Effector memory CD8-positive, alpha-beta T cell (primary cell): ENCODE results near the gene PRDM1.
A peak's percentile ranks its signal among the peaks of the same experiment; 100 is the strongest.

Source experiments
- ATAC-seq: fragments of 150-1000 bp; cut with Tn5 transposase; replicated peaks from 2 replicates; pipeline ENCODE4 v1.10.0; 2021; ENCODE audit warnings: mild to moderate bottlenecking, moderate library complexity
- DNase-seq, 3 experiments: peaks; one replicate each; pipeline ENCODE4 v3.0.0; 2021
- H3K27ac Mint-ChIP-seq, 2 donors: one replicate each; pipeline ENCODE4 v1.8.0; 2022; ENCODE audit warnings: mild to moderate bottlenecking in 2 of 2, mixed read lengths in 2 of 2, moderate library complexity in 2 of 2
- H3K27me3 Mint-ChIP-seq, 2 donors: one replicate each; pipeline ENCODE4 v1.8.0; 2022; ENCODE audit warnings: mixed read lengths in 2 of 2
- H3K36me3 Mint-ChIP-seq: one replicate; pipeline ENCODE4 v1.8.0; 2022; ENCODE audit warnings: mild to moderate bottlenecking, moderate library complexity, mixed read lengths; ENCODE audit not compliant: insufficient read depth
- H3K4me1 Mint-ChIP-seq, 2 donors: one replicate each; pipeline ENCODE4 v1.8.0; 2022; ENCODE audit warnings: low read depth in 2 of 2, mixed read lengths in 2 of 2
- H3K4me3 Mint-ChIP-seq, 2 donors: one replicate each; pipeline ENCODE4 v1.8.0; 2022; ENCODE audit warnings: mild to moderate bottlenecking in 2 of 2, mixed read lengths in 2 of 2, moderate library complexity in 2 of 2
- H3K9me3 Mint-ChIP-seq, 2 donors: one replicate each; pipeline ENCODE4 v1.8.0; 2022; ENCODE audit warnings: mixed read lengths in 2 of 2
- total RNA-seq, 9 experiments: gene quantifications; one replicate each; lab custom pipeline; 2026; lab: John Stamatoyannopoulos, UW

PRDM1 gene
- total RNA-seq, result 29.3 to 228 (median 166) reads per million in 9 experiments

GRCh38 chr6:106085984-106086813 lies at the start of gene PRDM1:
Gene PRDM1, plus strand, starts transcription at chr6:106086336. Its CDS starts 218 bp downstream, at chr6:106086554.
- peaks cover 67 to 69% of the 10 kb centered on the region in 2 donors for H3K4me1 Mint-ChIP-seq
- H3K4me3 Mint-ChIP-seq, result peak within 1 kb of the TSS; percentile 96 to 98
- ATAC-seq (peak; percentile 92), DNase-seq (peak; percentile 77 to 85 (median 84))
- H3K27ac Mint-ChIP-seq, result peak within 1 kb of the TSS; percentile 82 to 91
- H3K27me3 Mint-ChIP-seq, result no peaks in the 10 kb centered on the region
- H3K36me3 Mint-ChIP-seq, result peaks cover 6% of the 10 kb centered on the region
- H3K9me3 Mint-ChIP-seq, result no peaks in the 10 kb centered on the region

- DNase-seq (no peak), ATAC-seq (no peak)
- Mint-ChIP-seq H3K36me3 (no peaks in the 10 kb centered on the region), H3K4me1 (peaks cover 0 to 3% of the 10 kb centered on the region in 2 donors), H3K27me3 (no peaks in the 10 kb centered on the region), H3K9me3 (peaks cover 0 to 4% of the 10 kb centered on the region in 2 donors), H3K27ac (no peak overlapping the region), H3K4me3 (no peak overlapping the region)
These were observed 49.1 kb upstream of the PRDM1 start for GRCh38 chr6:106037060-106037459.

- H3K27ac Mint-ChIP-seq, result no peak overlapping the region
- DNase-seq, result no peak
- no peak overlapping the region for H3K4me3 Mint-ChIP-seq
- H3K36me3 Mint-ChIP-seq, result no peaks in the 10 kb centered on the region
- H3K9me3 Mint-ChIP-seq, result peaks cover 0 to 4% of the 10 kb centered on the region in 2 donors
- peaks cover 0 to 3% of the 10 kb centered on the region in 2 donors for H3K4me1 Mint-ChIP-seq
- no peak for ATAC-seq
- no peaks in the 10 kb centered on the region for H3K27me3 Mint-ChIP-seq
These were observed 46.1 kb upstream of the PRDM1 start for GRCh38 chr6:106039897-106040592.

- no peak overlapping the region for H3K4me3 Mint-ChIP-seq
- no peak overlapping the region for H3K27ac Mint-ChIP-seq
- H3K36me3 Mint-ChIP-seq, result no peaks in the 10 kb centered on the region
- ATAC-seq (no peak), DNase-seq (no peak)
- H3K9me3 Mint-ChIP-seq, result no peaks in the 10 kb centered on the region
- no peaks in the 10 kb centered on the region for H3K27me3 Mint-ChIP-seq
- no peaks in the 10 kb centered on the region for H3K4me1 Mint-ChIP-seq
These were observed 42.0 kb upstream of the PRDM1 start for GRCh38 chr6:106044151-106044550.

- H3K36me3 Mint-ChIP-seq, result no peaks in the 10 kb centered on the region
- H3K27ac Mint-ChIP-seq, result no peak overlapping the region
- no peaks in the 10 kb centered on the region for H3K27me3 Mint-ChIP-seq
- H3K9me3 Mint-ChIP-seq, result no peaks in the 10 kb centered on the region
- H3K4me1 Mint-ChIP-seq, result no peaks in the 10 kb centered on the region
- H3K4me3 Mint-ChIP-seq, result no peak overlapping the region
- DNase-seq (no peak), ATAC-seq (no peak)
These were observed 41.1 kb upstream of the PRDM1 start for GRCh38 chr6:106045077-106045476.

- peak overlapping the region in 1 of 2 donors; percentile 13 for H3K27ac Mint-ChIP-seq
- H3K36me3 Mint-ChIP-seq, result no peaks in the 10 kb centered on the region
- ATAC-seq (no peak), DNase-seq (no peak)
- H3K4me3 Mint-ChIP-seq, result no peak overlapping the region
- H3K4me1 Mint-ChIP-seq, result no peaks in the 10 kb centered on the region
- H3K9me3 Mint-ChIP-seq, result no peaks in the 10 kb centered on the region
- H3K27me3 Mint-ChIP-seq, result no peaks in the 10 kb centered on the region
These were observed 39.9 kb upstream of the PRDM1 start for GRCh38 chr6:106046116-106046853.

GRCh38 chr6:106046854-106047200 lies 39.3 kb upstream of the PRDM1 start:
- Mint-ChIP-seq H3K4me3 (no peak overlapping the region), H3K4me1 (no peaks in the 10 kb centered on the region), H3K9me3 (no peaks in the 10 kb centered on the region), H3K27me3 (no peaks in the 10 kb centered on the region), H3K27ac (peak overlapping the region in 1 of 2 donors; percentile 13), H3K36me3 (no peaks in the 10 kb centered on the region)
- ATAC-seq (no peak), DNase-seq (no peak)

- H3K4me1 Mint-ChIP-seq, result no peaks in the 10 kb centered on the region
- no peaks in the 10 kb centered on the region for H3K36me3 Mint-ChIP-seq
- H3K27me3 Mint-ChIP-seq, result no peaks in the 10 kb centered on the region
- ATAC-seq (no peak), DNase-seq (no peak)
- H3K9me3 Mint-ChIP-seq, result no peaks in the 10 kb centered on the region
- H3K27ac Mint-ChIP-seq, result no peak overlapping the region
- no peak overlapping the region for H3K4me3 Mint-ChIP-seq
These were observed 37.8 kb upstream of the PRDM1 start for GRCh38 chr6:106048336-106048735.

- Mint-ChIP-seq H3K27me3 (no peaks in the 10 kb centered on the region), H3K4me1 (peaks cover 0 to under 1% of the 10 kb centered on the region in 2 donors), H3K36me3 (no peaks in the 10 kb centered on the region), H3K9me3 (no peaks in the 10 kb centered on the region), H3K4me3 (no peak overlapping the region), H3K27ac (no peak overlapping the region)
- DNase-seq (no peak), ATAC-seq (no peak)
These were observed 35.6 kb upstream of the PRDM1 start for GRCh38 chr6:106050538-106050937.

- Mint-ChIP-seq H3K27ac (no peak overlapping the region), H3K4me1 (peaks cover 4 to 7% of the 10 kb centered on the region in 2 donors), H3K36me3 (no peaks in the 10 kb centered on the region), H3K9me3 (no peaks in the 10 kb centered on the region), H3K27me3 (no peaks in the 10 kb centered on the region), H3K4me3 (no peak overlapping the region)
- DNase-seq (no peak), ATAC-seq (no peak)
These were observed 34.9 kb upstream of the PRDM1 start for GRCh38 chr6:106051226-106051625.

GRCh38 chr6:106053484-106054205 lies 32.5 kb upstream of the PRDM1 start:
- H3K4me3 Mint-ChIP-seq, result no peak overlapping the region
- ATAC-seq, result no peak
- H3K4me1 Mint-ChIP-seq, result peaks cover 9 to 14% of the 10 kb centered on the region in 2 donors
- no peak overlapping the region for H3K27ac Mint-ChIP-seq
- no peaks in the 10 kb centered on the region for H3K9me3 Mint-ChIP-seq
- no peak for DNase-seq
- no peaks in the 10 kb centered on the region for H3K36me3 Mint-ChIP-seq
- H3K27me3 Mint-ChIP-seq, result no peaks in the 10 kb centered on the region

- Mint-ChIP-seq H3K4me3 (no peak overlapping the region), H3K9me3 (no peaks in the 10 kb centered on the region), H3K27ac (no peak overlapping the region), H3K4me1 (peaks cover 9 to 14% of the 10 kb centered on the region in 2 donors), H3K36me3 (no peaks in the 10 kb centered on the region), H3K27me3 (no peaks in the 10 kb centered on the region)
- ATAC-seq, result no peak
- no peak for DNase-seq
These were observed 30.6 kb upstream of the PRDM1 start for GRCh38 chr6:106055489-106055888.
